ENCODE measurements around the gene PACC1. TPM values are rescaled to one million over a fixed set of nuclear protein-coding genes. Genes with fewer than 3 reads are reported as not detected.

Gene PACC1
- total and polyA plus RNA-seq, 2 donors (not counting 3 experiments of a cell fraction or from before 2014, with no cell fraction given) = 21.0 to 22.3 TPM

- H3K9me3 ChIP-seq (replicated peaks; ENCODE audit: control insufficient read depth, insufficient read depth, low read length) = no peaks in the 10 kb centered on the region
- H3K79me2 ChIP-seq (ENCODE audit: control insufficient read depth, insufficient read depth, low read length) = no peaks in the 10 kb centered on the region
- H4K20me1 ChIP-seq (replicated peaks; ENCODE audit: control insufficient read depth, extremely low read depth, insufficient read depth, low read length) = no peaks in the 10 kb centered on the region
- no TSS peak for BruUV-seq (replicated peaks)
- FAIRE-seq = no peak
- peaks cover 3 to 13% of the 10 kb centered on the region in 2 experiments for H3K36me3 ChIP-seq (ENCODE audit: control insufficient read depth in 2 of 2, extremely low read depth in 1 of 2, insufficient read depth in 2 of 2, low read length in 2 of 2)
- H3K4me3 ChIP-seq (replicated peaks in 1 of 3; ENCODE audit: insufficient read depth in 1 of 3, low read depth in 1 of 3, low read length in 3 of 3) = no peak overlapping the region
- H3K9ac ChIP-seq (replicated peaks; ENCODE audit: extremely low read depth, insufficient read depth, low read length) = no peak overlapping the region
- no peak overlapping the region for H3K27ac ChIP-seq (ENCODE audit: insufficient read depth, low read depth, low read length)
- TF ChIP-seq JUN (IDR thresholded peaks at IDR 0.05; ENCODE audit: borderline replicate concordance, insufficient read depth, insufficient read length, low read depth) = no peak
- TF ChIP-seq EZH2 (IDR thresholded peaks at IDR 0.05; ENCODE audit: borderline replicate concordance, low read depth, low read length, severe bottlenecking) = no peak
- TF ChIP-seq, protein P1, sequence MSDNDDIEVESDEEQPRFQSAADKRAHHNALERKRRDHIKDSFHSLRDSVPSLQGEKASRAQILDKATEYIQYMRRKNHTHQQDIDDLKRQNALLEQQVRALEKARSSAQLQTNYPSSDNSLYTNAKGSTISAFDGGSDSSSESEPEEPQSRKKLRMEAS (IDR thresholded peaks at IDR 0.05; ENCODE audit: insufficient read depth, insufficient read length) = no peak
- no peak for TF ChIP-seq FOS (IDR thresholded peaks at IDR 0.05; ENCODE audit: borderline replicate concordance, insufficient read depth, low read length)
- TF ChIP-seq POLR2AphosphoS5 (IDR thresholded peaks at IDR 0.05; ENCODE audit: insufficient read depth, low read depth, low read length) = no peak
- intact Hi-C loops (cut with micrococcal nuclease) = no loop called here
- H3K27me3 ChIP-seq (ENCODE audit: control insufficient read depth in 2 of 2, insufficient read depth in 2 of 2, low read length in 2 of 2) = no peaks in the 10 kb centered on the region
- H3K4me1 ChIP-seq (ENCODE audit: control insufficient read depth, extremely low read depth, insufficient read depth, low read length) = no peaks in the 10 kb centered on the region
- POLR2A ChIA-PET = no interaction called here
- H2AFZ ChIP-seq (ENCODE audit: low read depth, low read length) = no peak overlapping the region
- dilution Hi-C loops (cut with MboI; ENCODE audit: extremely low pct_ligation_motif_present, low sequenced_read_pairs) = no loop called here
- H3K4me2 ChIP-seq (ENCODE audit: insufficient read depth, low read length) = no peak overlapping the region
- no peak for DNase-seq (ENCODE audit: low read depth, low spot score)
- no peaks in the 10 kb centered on the region for H3K9me1 ChIP-seq (replicated peaks; ENCODE audit: control insufficient read depth, extremely low read depth, insufficient read depth, low read length)
- CTCF ChIA-PET = interaction anchor here (2.9 kb wide), 1 partner anchor 282 kb away, joined by 18 read pairs; no protein-coding TSS in a partner anchor
Observed at GRCh38 chr1:212353181-212353580, 61.5 kb downstream of the PACC1 start.

DNA sequence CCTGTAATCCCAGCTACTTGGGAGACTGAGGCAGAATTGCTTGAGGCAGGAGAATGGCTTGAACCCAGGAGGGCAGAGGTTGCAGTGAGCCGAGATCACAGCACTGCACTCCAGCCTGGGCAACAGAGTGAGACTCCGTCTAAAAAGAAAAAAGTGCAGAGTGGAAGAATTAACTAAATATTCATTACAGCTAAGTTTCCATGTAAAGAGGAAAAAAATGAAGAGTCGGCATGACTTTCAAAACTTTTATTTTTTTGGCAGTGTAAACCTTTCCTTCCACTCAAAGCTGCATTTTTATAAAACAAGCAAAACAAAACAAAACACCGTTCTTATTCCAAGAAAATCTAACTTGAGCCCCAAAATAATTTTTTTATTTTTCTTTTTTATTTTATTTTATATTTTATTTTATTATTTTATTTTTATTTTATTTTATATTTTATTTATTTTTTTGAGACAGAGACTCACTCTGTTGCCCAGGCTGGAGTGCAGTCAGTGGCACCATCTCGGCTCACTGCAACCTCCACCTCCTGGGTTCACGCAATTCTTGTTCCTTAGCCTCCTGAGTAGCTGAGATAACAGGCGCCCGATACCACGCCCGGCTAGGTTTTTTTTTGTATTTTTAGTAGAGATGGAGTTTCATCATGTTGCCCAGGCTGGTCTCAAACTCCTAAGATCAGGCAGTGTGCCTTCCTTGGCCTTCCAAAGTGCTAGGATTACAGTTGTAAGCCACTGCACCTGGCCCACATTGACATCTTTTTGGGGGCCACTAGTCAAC is 62.9 kb downstream of the PACC1 start:
- dilution Hi-C loops (cut with MboI; ENCODE audit: extremely low pct_ligation_motif_present, low sequenced_read_pairs) = no loop called here
- BruUV-seq (replicated peaks) = no TSS peak
- H3K27ac ChIP-seq (ENCODE audit: insufficient read depth, low read depth, low read length) = no peak overlapping the region
- H2AFZ ChIP-seq (ENCODE audit: low read depth, low read length) = no peak overlapping the region
- no peaks in the 10 kb centered on the region for H3K4me1 ChIP-seq (ENCODE audit: control insufficient read depth, extremely low read depth, insufficient read depth, low read length)
- FAIRE-seq = no peak
- ChIA-PET POLR2A (no interaction called here), CTCF (interaction anchor here (1.2 to 2.9 kb wide), 3 partner anchors 13 to 288 kb away, joined by 3 to 18 read pairs (median 3); no protein-coding TSS in a partner anchor)
- no peaks in the 10 kb centered on the region for H4K20me1 ChIP-seq (replicated peaks; ENCODE audit: control insufficient read depth, extremely low read depth, insufficient read depth, low read length)
- no peaks in the 10 kb centered on the region for H3K27me3 ChIP-seq (ENCODE audit: control insufficient read depth in 2 of 2, insufficient read depth in 2 of 2, low read length in 2 of 2)
- DNase-seq (ENCODE audit: low read depth, low spot score) = no peak
- no peaks in the 10 kb centered on the region for H3K9me1 ChIP-seq (replicated peaks; ENCODE audit: control insufficient read depth, extremely low read depth, insufficient read depth, low read length)
- intact Hi-C loops (cut with micrococcal nuclease) = no loop called here
- H3K79me2 ChIP-seq (ENCODE audit: control insufficient read depth, insufficient read depth, low read length) = no peaks in the 10 kb centered on the region
- H3K36me3 ChIP-seq (ENCODE audit: control insufficient read depth in 2 of 2, extremely low read depth in 1 of 2, insufficient read depth in 2 of 2, low read length in 2 of 2) = peaks cover 3 to 11% of the 10 kb centered on the region in 2 experiments
- H3K4me3 ChIP-seq (replicated peaks in 1 of 3; ENCODE audit: insufficient read depth in 1 of 3, low read depth in 1 of 3, low read length in 3 of 3) = no peak overlapping the region
- H3K4me2 ChIP-seq (ENCODE audit: insufficient read depth, low read length) = no peak overlapping the region
- TF ChIP-seq POLR2A (IDR thresholded peaks at IDR 0.05; ENCODE audit: low read depth, low read length) (no peak), POLR2AphosphoS5 (IDR thresholded peaks at IDR 0.05; ENCODE audit: insufficient read depth, low read depth, low read length) (no peak), EZH2 (IDR thresholded peaks at IDR 0.05; ENCODE audit: borderline replicate concordance, low read depth, low read length, severe bottlenecking) (no peak), JUN (IDR thresholded peaks at IDR 0.05; ENCODE audit: borderline replicate concordance, insufficient read depth, insufficient read length, low read depth) (no peak), GATA2 (IDR thresholded peaks at IDR 0.05; ENCODE audit: insufficient read depth, insufficient read length, low read depth, low read length) (no peak), FOS (IDR thresholded peaks at IDR 0.05; ENCODE audit: borderline replicate concordance, insufficient read depth, low read length) (no peak), MYC (IDR thresholded peaks at IDR 0.05; ENCODE audit: low read depth, low read length) (no peak)
- TF ChIP-seq, protein P1 (IDR thresholded peaks at IDR 0.05; ENCODE audit: insufficient read depth, insufficient read length) = no peak
- TF ChIP-seq, protein P2, sequence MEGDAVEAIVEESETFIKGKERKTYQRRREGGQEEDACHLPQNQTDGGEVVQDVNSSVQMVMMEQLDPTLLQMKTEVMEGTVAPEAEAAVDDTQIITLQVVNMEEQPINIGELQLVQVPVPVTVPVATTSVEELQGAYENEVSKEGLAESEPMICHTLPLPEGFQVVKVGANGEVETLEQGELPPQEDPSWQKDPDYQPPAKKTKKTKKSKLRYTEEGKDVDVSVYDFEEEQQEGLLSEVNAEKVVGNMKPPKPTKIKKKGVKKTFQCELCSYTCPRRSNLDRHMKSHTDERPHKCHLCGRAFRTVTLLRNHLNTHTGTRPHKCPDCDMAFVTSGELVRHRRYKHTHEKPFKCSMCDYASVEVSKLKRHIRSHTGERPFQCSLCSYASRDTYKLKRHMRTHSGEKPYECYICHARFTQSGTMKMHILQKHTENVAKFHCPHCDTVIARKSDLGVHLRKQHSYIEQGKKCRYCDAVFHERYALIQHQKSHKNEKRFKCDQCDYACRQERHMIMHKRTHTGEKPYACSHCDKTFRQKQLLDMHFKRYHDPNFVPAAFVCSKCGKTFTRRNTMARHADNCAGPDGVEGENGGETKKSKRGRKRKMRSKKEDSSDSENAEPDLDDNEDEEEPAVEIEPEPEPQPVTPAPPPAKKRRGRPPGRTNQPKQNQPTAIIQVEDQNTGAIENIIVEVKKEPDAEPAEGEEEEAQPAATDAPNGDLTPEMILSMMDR (IDR thresholded peaks at IDR 0.05; ENCODE audit: extremely low read depth in 1 of 2, insufficient read depth in 1 of 2, low read depth in 1 of 2, low read length in 2 of 2) = no peak
- H3K9me3 ChIP-seq (replicated peaks; ENCODE audit: control insufficient read depth, insufficient read depth, low read length) = no peaks in the 10 kb centered on the region
- H3K9ac ChIP-seq (replicated peaks; ENCODE audit: extremely low read depth, insufficient read depth, low read length) = no peak overlapping the region
